IMR-90 (cell line): ENCODE data around the gene GRB10. TPM values are rescaled to one million over a fixed set of nuclear protein-coding genes. Genes with fewer than 3 reads are reported as not detected.

Experiments
- ATAC-seq: fragments of 200-7000 bp; cut with Tn5 transposase; 2 replicates; pipeline ENCODE4 v1.9.1; 2020; ENCODE audit warnings: low read depth, mild to moderate bottlenecking, moderate library complexity
- BruUV-seq: library from RNA; stranded (reverse); fragments of 400-500 nt; replicated peaks from 2 replicates; lab custom pipeline; 2021; lab: Mats Ljungman, UMichigan
- CTCF ChIA-PET: fragments of 300-600 bp; formaldehyde crosslinking; extraction: SDS; loops from one replicate; lab custom pipeline; 2021; ENCODE audit warnings: antibody characterized with exemption; lab: Yijun Ruan, JAX
- POLR2A ChIA-PET: fragments of 300-600 bp; sonication (Branson Sonifier 250); formaldehyde crosslinking; loops from one replicate; lab custom pipeline; 2022; ENCODE audit warnings: antibody characterized with exemption; ENCODE audit not compliant: unreplicated experiment; lab: Charles Lee
- DNase-seq: peaks from one replicate; pipeline ENCODE4 v3.0.0; 2013
- H2AFZ ChIP-seq: replicated peaks from 2 replicates; pipeline ENCODE3; 2013; ENCODE audit warnings: low read length, mild to moderate bottlenecking; ENCODE audit not compliant: poor library complexity
- H2AK5ac ChIP-seq: 2 replicates; pipeline ENCODE4 v1.6.1; 2013; ENCODE audit warnings: low read depth, low read length, inconsistent platforms
- H2AK9ac ChIP-seq: replicated peaks from 2 replicates; pipeline ENCODE3; 2013; ENCODE audit warnings: mild to moderate bottlenecking, low read depth, low read length, moderate library complexity; ENCODE audit not compliant: poor library complexity
- H2BK120ac ChIP-seq: 2 replicates; pipeline ENCODE4 v1.6.1; 2013; ENCODE audit warnings: low read depth, low read length, inconsistent platforms
- H2BK15ac ChIP-seq: 3 replicates; pipeline ENCODE4 v1.6.1; 2013; ENCODE audit warnings: low read depth, low read length, inconsistent platforms
- H2BK20ac ChIP-seq: 2 replicates; pipeline ENCODE4 v1.6.1; 2013; ENCODE audit warnings: low read depth, mild to moderate bottlenecking, inconsistent platforms, low read length, moderate library complexity
- H2BK5ac ChIP-seq: 2 replicates; pipeline ENCODE4 v1.6.1; 2013; ENCODE audit warnings: mild to moderate bottlenecking, low read depth, low read length, inconsistent platforms; ENCODE audit not compliant: poor library complexity, severe bottlenecking
- H3K14ac ChIP-seq: replicated peaks from 2 replicates; pipeline ENCODE4 v1.6.1; 2013; ENCODE audit warnings: low read depth, low read length, inconsistent platforms
- H3K18ac ChIP-seq: 2 replicates; pipeline ENCODE4 v1.6.1; 2013; ENCODE audit warnings: low read depth, low read length, control low read depth
- H3K23ac ChIP-seq: 2 replicates; pipeline ENCODE4 v1.6.1; 2013; ENCODE audit warnings: low read depth, low read length, inconsistent platforms
- H3K27ac ChIP-seq: 2 replicates; pipeline ENCODE4 v1.5.1; 2013; ENCODE audit warnings: mild to moderate bottlenecking, control low read depth, low read length; ENCODE audit not compliant: insufficient read depth
- H3K27me3 ChIP-seq: 2 replicates; pipeline ENCODE4 v1.6.1; 2013; ENCODE audit warnings: low read length; ENCODE audit not compliant: control insufficient read depth, insufficient read depth
- H3K36me3 ChIP-seq: 2 replicates; pipeline ENCODE4 v1.6.1; 2013; ENCODE audit warnings: low read length, mixed read lengths; ENCODE audit not compliant: control insufficient read depth, insufficient read depth
- H3K4ac ChIP-seq: 2 replicates; pipeline ENCODE4 v1.6.1; 2013; ENCODE audit warnings: low read depth, low read length, inconsistent platforms
- H3K4me1 ChIP-seq: 2 replicates; pipeline ENCODE4 v1.6.1; 2013; ENCODE audit warnings: low read length, mixed read lengths; ENCODE audit not compliant: control insufficient read depth, insufficient read depth
- H3K4me2 ChIP-seq: 2 replicates; pipeline ENCODE4 v1.6.1; 2013; ENCODE audit warnings: low read depth, mild to moderate bottlenecking, control low read depth, low read length, moderate library complexity
- H3K4me3 ChIP-seq: 2 replicates; pipeline ENCODE4 v1.5.1; 2013; ENCODE audit warnings: low read depth, mild to moderate bottlenecking, control low read depth, low read length, moderate library complexity; ENCODE audit not compliant: insufficient read depth
- H3K56ac ChIP-seq: 2 replicates; pipeline ENCODE4 v1.6.1; 2013; ENCODE audit warnings: low read length, inconsistent platforms; ENCODE audit not compliant: insufficient read depth; ENCODE audit errors: extremely low read depth
- H3K79me1 ChIP-seq, 2 experiments: 2 replicates each; pipeline ENCODE4 v1.6.1; 2013; ENCODE audit warnings: low read length in 2 of 2, inconsistent platforms in 1 of 2, low read depth in 1 of 2
- H3K9ac ChIP-seq: 2 replicates; pipeline ENCODE4 v1.6.1; 2013; ENCODE audit warnings: low read depth, low read length, control low read depth
- H3K9me1 ChIP-seq: 2 replicates; pipeline ENCODE4 v1.6.1; 2013; ENCODE audit warnings: low read length, inconsistent platforms; ENCODE audit not compliant: insufficient read depth
- H3K9me3 ChIP-seq: 2 replicates; pipeline ENCODE4 v1.6.1; 2013; ENCODE audit warnings: low read length; ENCODE audit not compliant: control insufficient read depth, insufficient read depth
- H4K20me1 ChIP-seq: 2 replicates; pipeline ENCODE4 v1.6.1; 2013; ENCODE audit warnings: low read length, inconsistent platforms; ENCODE audit not compliant: insufficient read depth
- H4K5ac ChIP-seq: 2 replicates; pipeline ENCODE4 v1.6.1; 2013; ENCODE audit warnings: mild to moderate bottlenecking, low read depth, low read length, control low read depth
- H4K8ac ChIP-seq, 2 experiments: 2 replicates each; pipeline ENCODE4 v1.6.1; 2013; ENCODE audit warnings: low read depth in 2 of 2, low read length in 2 of 2, control low read depth in 1 of 2, inconsistent platforms in 1 of 2
- H4K91ac ChIP-seq: 2 replicates; pipeline ENCODE4 v1.6.1; 2013; ENCODE audit warnings: low read depth, low read length, inconsistent platforms; ENCODE audit not compliant: insufficient read depth
- BHLHE40 ChIP-seq: fragments of 150-350 bp; IDR thresholded peaks from 2 replicates; pipeline ENCODE4 v1.6.1; 2016; ENCODE audit warnings: mild to moderate bottlenecking, low read depth, low read length
- CEBPB ChIP-seq: IDR thresholded peaks from 2 replicates; pipeline ENCODE4 v1.6.1; 2012; ENCODE audit warnings: low read depth, low read length, improper control_type of control experiment
- CHD1 ChIP-seq: IDR thresholded peaks from 2 replicates; pipeline ENCODE4 v1.6.1; 2012; ENCODE audit warnings: low read depth, low read length, improper control_type of control experiment
- MAZ ChIP-seq: IDR thresholded peaks from 2 replicates; pipeline ENCODE4 v1.6.1; 2012; ENCODE audit warnings: low read depth, mild to moderate bottlenecking, low read length, improper control_type of control experiment, moderate library complexity, borderline replicate concordance
- MXI1 ChIP-seq: IDR thresholded peaks from 2 replicates; pipeline ENCODE4 v1.6.1; 2012; ENCODE audit warnings: low read depth, mild to moderate bottlenecking, low read length, moderate library complexity, borderline replicate concordance
- NFE2L2 ChIP-seq: fragments of 150-350 bp; IDR thresholded peaks from 2 replicates; pipeline ENCODE4 v1.6.1; 2016; ENCODE audit warnings: low read depth, mild to moderate bottlenecking, low read length
- POLR2A ChIP-seq: IDR thresholded peaks from 2 replicates; pipeline ENCODE4 v1.6.1; 2012; ENCODE audit warnings: mild to moderate bottlenecking, low read depth, low read length
- RAD21 ChIP-seq: IDR thresholded peaks from 2 replicates; pipeline ENCODE4 v1.6.1; 2012; ENCODE audit warnings: low read length, improper control_type of control experiment
- RCOR1 ChIP-seq: IDR thresholded peaks from 2 replicates; pipeline ENCODE4 v1.6.1; 2012; ENCODE audit warnings: mild to moderate bottlenecking, low read length, improper control_type of control experiment; ENCODE audit not compliant: insufficient replicate concordance
- RFX5 ChIP-seq: IDR thresholded peaks from 2 replicates; pipeline ENCODE4 v1.8.0; 2012; ENCODE audit warnings: low read depth, mild to moderate bottlenecking, low read length, moderate library complexity
- SMC3 ChIP-seq: fragments of 150-350 bp; IDR thresholded peaks from 2 replicates; pipeline ENCODE4 v1.6.1; 2016; ENCODE audit warnings: low read depth, mild to moderate bottlenecking, antibody characterized with exemption, low read length, moderate library complexity
- USF2 ChIP-seq: fragments of 150-350 bp; IDR thresholded peaks from 2 replicates; pipeline ENCODE4 v1.6.1; 2017; ENCODE audit warnings: mild to moderate bottlenecking, antibody characterized with exemption, low read length, low read depth
- WGBS, 2 experiments: methylation state at CpG; one replicate each; pipeline versions ENCODE4 v1.1.5 to v1.1.7; 2013; ENCODE audit warnings: missing lambda C conversion rate in 2 of 2; ENCODE audit not compliant: insufficient read length in 1 of 2; ENCODE audit errors: extremely low coverage in 2 of 2; 5-methylcytosine and 5-hydroxymethylcytosine counted together
- dilution Hi-C: fragments of 300-500 bp; cut with HindIII; formaldehyde crosslinking; loops from one replicate; pipeline ENCODE4 v1.14.3; 2018; ENCODE audit warnings: low sequenced_read_pairs; ENCODE audit not compliant: unreplicated experiment
- in situ Hi-C: fragments of 300-500 bp; cut with MboI; formaldehyde crosslinking; loops from 3 replicates; pipeline ENCODE4 v1.14.3; 2019; ENCODE audit warnings: low sequenced_read_pairs, inconsistent platforms, mixed read lengths
- intact Hi-C: fragments of 100-400 bp; cut with micrococcal nuclease; formaldehyde crosslinking; loops from 2 replicates; pipeline ENCODE4 v1.10.0; 2022
- polyA plus RNA-seq, 3 experiments: library from polyadenylated mRNA; depleted of rRNA; stranded (reverse); fragments of >200 nt; gene quantifications; 2 replicates each; pipeline ENCODE4 v1.2.3, GENCODE V29; 2012; ENCODE audit warnings: low replicate concordance in 1 of 3
- total RNA-seq: library from RNA; depleted of rRNA; stranded (reverse); fragments of >200 nt; gene quantifications from 2 replicates; pipeline ENCODE4 v1.2.3, GENCODE V29; 2012
- TF ChIP-seq, protein P1 (sequence below): fragments of 150-350 bp; IDR thresholded peaks from 2 replicates; pipeline ENCODE4 v1.6.1; 2016; ENCODE audit warnings: low read depth, mild to moderate bottlenecking, low read length, moderate library complexity, borderline replicate concordance
- TF ChIP-seq, protein P2 (sequence below): conservative IDR thresholded peaks from 2 replicates; pipeline ENCODE4 v1.5.1; 2012; ENCODE audit warnings: mild to moderate bottlenecking, low read depth, low read length, improper control_type of control experiment

Gene GRB10
- total and polyA plus RNA-seq, 2 of the 4 experiments (the other 2 are of a cell fraction): 6.3 to 15.1 TPM

DNA sequence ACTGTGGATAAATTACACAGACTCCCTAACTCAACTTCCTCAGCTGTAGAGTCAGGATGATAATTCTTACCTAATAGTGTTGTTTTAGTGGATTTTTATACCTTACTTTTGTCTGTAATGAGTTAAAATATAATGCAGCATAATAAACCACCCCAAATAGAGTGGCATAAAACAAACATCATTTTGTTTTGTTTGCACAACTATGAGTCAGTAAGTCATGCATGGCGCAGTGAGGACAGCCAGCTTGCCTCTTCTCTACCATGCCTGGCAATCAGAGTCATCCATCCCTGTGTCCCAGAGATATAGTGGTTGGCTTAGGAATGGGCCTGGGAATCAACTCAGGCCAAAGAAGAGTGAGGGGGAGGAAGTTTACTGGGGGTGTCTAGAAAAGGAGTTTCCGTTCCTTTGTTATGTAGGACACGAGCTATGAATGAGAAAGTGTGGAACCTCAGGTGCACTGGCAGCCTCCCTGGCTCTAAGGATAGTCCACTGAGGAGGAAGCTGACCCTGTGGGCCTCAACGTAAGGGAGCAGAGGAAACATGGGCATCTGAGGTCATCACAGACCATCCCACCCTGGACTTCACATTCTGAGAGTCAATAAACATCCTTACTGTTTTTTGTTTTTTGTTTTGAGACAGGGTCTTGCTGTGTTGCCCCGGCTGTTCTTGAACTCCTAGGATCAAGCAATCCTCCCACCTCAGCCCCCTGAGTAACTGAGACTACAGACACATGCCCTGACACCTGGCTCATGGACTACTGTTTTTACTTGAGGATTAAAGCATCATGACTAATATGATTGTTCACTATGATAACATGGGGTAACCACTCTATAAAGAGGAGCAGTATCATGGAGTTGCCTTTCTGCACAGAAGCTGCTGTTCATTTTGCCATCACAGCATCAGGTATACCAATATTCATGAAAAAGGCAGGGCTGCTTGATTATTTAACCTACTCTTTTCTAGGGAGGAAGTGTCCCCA is 21.0 kb upstream of the GRB10 start:
- Histone ChIP-seq H3K9me3 (peaks cover 3% of the 10 kb centered on the region; the same call in 1 of the 2 replicates), H2BK15ac (no peak overlapping the region), H2BK120ac (no peak overlapping the region), H3K27me3 (peaks cover 42% of the 10 kb centered on the region), H3K14ac (no peak overlapping the region), H3K79me1 (no peaks in the 10 kb centered on the region), H2AFZ (no peak overlapping the region), H3K9me1 (no peaks in the 10 kb centered on the region; the same call in 1 of the 2 replicates), H2BK5ac (no peak overlapping the region), H2AK9ac (no peak overlapping the region), H3K23ac (no peak overlapping the region), H3K27ac (no peak overlapping the region), H3K56ac (no peak overlapping the region), H2AK5ac (no peak overlapping the region), H3K36me3 (no peaks in the 10 kb centered on the region), H4K20me1 (no peaks in the 10 kb centered on the region), H3K9ac (no peak overlapping the region), H2BK20ac (no peak overlapping the region), H4K91ac (no peak overlapping the region), H3K18ac (no peak overlapping the region), H4K8ac (no peak overlapping the region), H3K4ac (no peak overlapping the region; the same call in 1 of the 2 replicates), H3K4me1 (no peaks in the 10 kb centered on the region), H4K5ac (no peak overlapping the region), H3K4me3 (no peak overlapping the region), H3K4me2 (no peak overlapping the region)
- ATAC-seq (no peak), DNase-seq (no peak)
- no CpG with 5 or more reads among the region's 5 CpGs for WGBS, 2 experiments
- intact Hi-C loops: no loop called here
- BruUV-seq: no TSS peak
- dilution Hi-C loops: no loop called here
- in situ Hi-C loops: no loop called here
- ChIA-PET POLR2A (no interaction called here), CTCF (no interaction called here)
- TF ChIP-seq RCOR1 (no peak), RAD21 (no peak), MAZ (no peak), USF2 (no peak), CEBPB (no peak), RFX5 (no peak), MXI1 (no peak), NFE2L2 (no peak), POLR2A (no peak), BHLHE40 (no peak), CHD1 (no peak), SMC3 (no peak)
- TF ChIP-seq, protein P1, sequence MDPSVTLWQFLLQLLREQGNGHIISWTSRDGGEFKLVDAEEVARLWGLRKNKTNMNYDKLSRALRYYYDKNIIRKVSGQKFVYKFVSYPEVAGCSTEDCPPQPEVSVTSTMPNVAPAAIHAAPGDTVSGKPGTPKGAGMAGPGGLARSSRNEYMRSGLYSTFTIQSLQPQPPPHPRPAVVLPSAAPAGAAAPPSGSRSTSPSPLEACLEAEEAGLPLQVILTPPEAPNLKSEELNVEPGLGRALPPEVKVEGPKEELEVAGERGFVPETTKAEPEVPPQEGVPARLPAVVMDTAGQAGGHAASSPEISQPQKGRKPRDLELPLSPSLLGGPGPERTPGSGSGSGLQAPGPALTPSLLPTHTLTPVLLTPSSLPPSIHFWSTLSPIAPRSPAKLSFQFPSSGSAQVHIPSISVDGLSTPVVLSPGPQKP: no peak
- TF ChIP-seq, protein P2, sequence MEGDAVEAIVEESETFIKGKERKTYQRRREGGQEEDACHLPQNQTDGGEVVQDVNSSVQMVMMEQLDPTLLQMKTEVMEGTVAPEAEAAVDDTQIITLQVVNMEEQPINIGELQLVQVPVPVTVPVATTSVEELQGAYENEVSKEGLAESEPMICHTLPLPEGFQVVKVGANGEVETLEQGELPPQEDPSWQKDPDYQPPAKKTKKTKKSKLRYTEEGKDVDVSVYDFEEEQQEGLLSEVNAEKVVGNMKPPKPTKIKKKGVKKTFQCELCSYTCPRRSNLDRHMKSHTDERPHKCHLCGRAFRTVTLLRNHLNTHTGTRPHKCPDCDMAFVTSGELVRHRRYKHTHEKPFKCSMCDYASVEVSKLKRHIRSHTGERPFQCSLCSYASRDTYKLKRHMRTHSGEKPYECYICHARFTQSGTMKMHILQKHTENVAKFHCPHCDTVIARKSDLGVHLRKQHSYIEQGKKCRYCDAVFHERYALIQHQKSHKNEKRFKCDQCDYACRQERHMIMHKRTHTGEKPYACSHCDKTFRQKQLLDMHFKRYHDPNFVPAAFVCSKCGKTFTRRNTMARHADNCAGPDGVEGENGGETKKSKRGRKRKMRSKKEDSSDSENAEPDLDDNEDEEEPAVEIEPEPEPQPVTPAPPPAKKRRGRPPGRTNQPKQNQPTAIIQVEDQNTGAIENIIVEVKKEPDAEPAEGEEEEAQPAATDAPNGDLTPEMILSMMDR: no peak
